Thyroid gland (tissue), 4 donors: ENCODE measurements around the gene ENKD1. TPM values are rescaled to one million over a fixed set of nuclear protein-coding genes. Genes with fewer than 3 reads are reported as not detected.

ENCODE experiments used
- DNase-seq, 2 donors: peaks; one replicate each; pipeline ENCODE4 v3.0.0-alpha.2; 2019
- H3K27ac ChIP-seq, 3 donors: fragments of 200-600 bp; sonication (generic); 1 replicate in 2 of 3; 2 replicates in 1 of 3; pipeline ENCODE4 v1.5.1; 2016 to 2019; ENCODE audit warnings: mild to moderate bottlenecking in 1 of 3, moderate library complexity in 1 of 3
- H3K27me3 ChIP-seq: fragments of 200-600 bp; sonication (generic); one replicate; pipeline ENCODE4 v1.5.1; 2019
- H3K36me3 ChIP-seq, 2 donors: fragments of 200-600 bp; sonication (generic); one replicate each; pipeline ENCODE4 v1.5.1; 2016 to 2019
- H3K4me1 ChIP-seq, 2 donors: fragments of 200-600 bp; sonication (generic); one replicate each; pipeline ENCODE4 v1.5.1; 2017 to 2019
- H3K4me3 ChIP-seq, 3 donors: fragments of 200-600 bp; sonication (generic); replicated peaks in 1 of 3; 1 replicate in 2 of 3; 2 replicates in 1 of 3; pipeline ENCODE4 v1.5.1; 2016; ENCODE audit warnings: mild to moderate bottlenecking in 1 of 3
- H3K9me3 ChIP-seq: fragments of 200-600 bp; sonication (generic); one replicate; pipeline ENCODE4 v1.5.1; 2017
- POLR2A ChIP-seq, 2 donors: fragments of 450-650 bp; IDR thresholded peaks; one replicate each; pipeline ENCODE4 v1.6.1; 2017; ENCODE audit warnings: antibody characterized with exemption in 2 of 2, mild to moderate bottlenecking in 2 of 2, moderate library complexity in 1 of 2
- WGBS, 2 donors: methylation state at CpG; one replicate each; pipeline ENCODE4 v1.1.5; 2017; 5-methylcytosine and 5-hydroxymethylcytosine counted together
- intact Hi-C: fragments of 100-400 bp; cut with DNase I; formaldehyde crosslinking; loops from one replicate; pipeline ENCODE4 v1.15.1; 2023
- total RNA-seq, 4 donors: library from RNA; depleted of rRNA; stranded (reverse); fragments of >200 nt; gene quantifications; one replicate each; pipeline ENCODE4 v1.2.3, GENCODE V29; 2016
- TF ChIP-seq, protein P1 (sequence below), 6 experiments: fragments of 200-600 bp in 3 of 6; fragments of 450-650 bp in 3 of 6; sonication (generic) in 3 of 6; IDR thresholded peaks; one replicate each; pipeline ENCODE4 v1.5.1; 2016 to 2019; ENCODE audit warnings: antibody characterized with exemption in 6 of 6, mild to moderate bottlenecking in 2 of 6, inconsistent platforms in 1 of 6, moderate library complexity in 1 of 6

ENKD1 gene
- total RNA-seq, 4 donors from 2014 or later, result 14.2 to 33.2 (median 21.9) TPM

GRCh38 chr16:67637625-67638024 is 28.9 kb downstream of the ENKD1 start:
- WGBS, 2 donors, result 85 to 87% methylated on average over 12 of the region's 12 CpGs
- peaks cover 31 to 33% of the 10 kb centered on the region in 2 donors for H3K36me3 ChIP-seq
- no peak for DNase-seq
- H3K9me3 ChIP-seq, result no peaks in the 10 kb centered on the region
- no peak overlapping the region for H3K27ac ChIP-seq
- H3K4me3 ChIP-seq, result no peak overlapping the region
- intact Hi-C loops, result no loop called here
- H3K27me3 ChIP-seq, result no peaks in the 10 kb centered on the region
- no peak for TF ChIP-seq POLR2A (IDR thresholded peaks at IDR 0.05)
- TF ChIP-seq, protein P1, sequence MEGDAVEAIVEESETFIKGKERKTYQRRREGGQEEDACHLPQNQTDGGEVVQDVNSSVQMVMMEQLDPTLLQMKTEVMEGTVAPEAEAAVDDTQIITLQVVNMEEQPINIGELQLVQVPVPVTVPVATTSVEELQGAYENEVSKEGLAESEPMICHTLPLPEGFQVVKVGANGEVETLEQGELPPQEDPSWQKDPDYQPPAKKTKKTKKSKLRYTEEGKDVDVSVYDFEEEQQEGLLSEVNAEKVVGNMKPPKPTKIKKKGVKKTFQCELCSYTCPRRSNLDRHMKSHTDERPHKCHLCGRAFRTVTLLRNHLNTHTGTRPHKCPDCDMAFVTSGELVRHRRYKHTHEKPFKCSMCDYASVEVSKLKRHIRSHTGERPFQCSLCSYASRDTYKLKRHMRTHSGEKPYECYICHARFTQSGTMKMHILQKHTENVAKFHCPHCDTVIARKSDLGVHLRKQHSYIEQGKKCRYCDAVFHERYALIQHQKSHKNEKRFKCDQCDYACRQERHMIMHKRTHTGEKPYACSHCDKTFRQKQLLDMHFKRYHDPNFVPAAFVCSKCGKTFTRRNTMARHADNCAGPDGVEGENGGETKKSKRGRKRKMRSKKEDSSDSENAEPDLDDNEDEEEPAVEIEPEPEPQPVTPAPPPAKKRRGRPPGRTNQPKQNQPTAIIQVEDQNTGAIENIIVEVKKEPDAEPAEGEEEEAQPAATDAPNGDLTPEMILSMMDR (IDR thresholded peaks at IDR 0.05), result no peak
- peaks cover 17 to 32% of the 10 kb centered on the region in 2 donors for H3K4me1 ChIP-seq

DNA sequence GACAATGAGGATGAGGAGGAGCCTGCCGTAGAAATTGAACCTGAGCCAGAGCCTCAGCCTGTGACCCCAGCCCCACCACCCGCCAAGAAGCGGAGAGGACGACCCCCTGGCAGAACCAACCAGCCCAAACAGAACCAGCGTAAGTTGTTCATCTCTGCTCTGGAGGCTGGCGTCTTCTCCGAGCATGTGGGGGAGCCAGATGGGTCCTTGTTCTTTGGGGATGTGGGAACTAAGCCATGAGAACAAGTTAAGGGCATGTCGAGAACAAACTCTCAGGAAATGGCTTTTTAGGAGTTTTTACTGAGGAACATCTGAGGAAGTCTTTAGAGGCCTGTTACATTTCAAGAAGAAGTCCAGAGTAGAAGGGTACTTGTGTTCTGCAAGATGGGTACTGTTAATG is 29.8 kb downstream of the ENKD1 start:
- H3K27me3 ChIP-seq, result no peaks in the 10 kb centered on the region
- 94% methylated on average over 8 of the region's 8 CpGs for WGBS, 2 donors

DNA sequence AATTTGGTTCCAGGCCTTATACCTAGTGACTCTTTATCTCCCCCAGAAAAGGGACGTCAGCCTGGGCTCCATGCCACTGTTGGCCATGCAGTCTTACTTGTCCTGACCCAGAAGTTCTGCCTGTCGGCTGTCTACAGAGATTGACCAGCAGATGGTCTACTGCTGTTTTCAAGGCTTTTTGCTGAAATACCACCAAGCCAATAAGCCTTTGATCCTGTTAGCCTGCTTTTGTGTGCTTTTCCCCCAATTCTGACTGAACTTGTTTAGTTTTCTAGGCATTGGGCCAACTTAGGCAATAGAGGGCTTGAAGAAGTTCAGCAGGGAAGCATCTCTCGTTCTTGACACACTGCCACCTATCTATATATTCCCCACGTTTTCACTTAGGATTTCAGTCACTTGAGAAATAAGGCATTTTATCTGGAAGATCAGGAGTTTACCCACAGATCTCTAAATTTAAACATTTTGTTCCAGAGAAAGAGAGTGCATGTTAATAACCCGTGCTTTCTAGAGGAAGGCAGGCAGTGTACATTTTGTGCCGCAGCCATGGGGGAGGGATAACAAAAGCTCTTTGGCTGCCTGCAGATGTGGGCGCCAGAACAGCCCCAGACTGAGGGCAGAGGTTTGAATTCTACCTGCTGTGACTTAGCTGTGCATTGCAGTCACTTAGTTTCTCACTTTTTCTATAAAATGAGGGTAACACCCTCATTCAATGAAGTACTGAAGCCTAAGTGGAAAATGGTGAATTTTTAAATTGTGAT is 34.0 kb downstream of the ENKD1 start:
- H3K4me3 ChIP-seq, result no peak overlapping the region
- H3K27me3 ChIP-seq, result no peaks in the 10 kb centered on the region
- intact Hi-C loops, result no loop called here
- peaks cover 43 to 53% of the 10 kb centered on the region in 2 donors for H3K36me3 ChIP-seq
- 41 to 48% methylated on average over 7 of the region's 7 CpGs for WGBS, 2 donors
- H3K9me3 ChIP-seq, result no peaks in the 10 kb centered on the region
- DNase-seq, result peak; percentile 26 to 28
- H3K4me1 ChIP-seq, result peaks cover 0 to 5% of the 10 kb centered on the region in 2 donors
- no peak overlapping the region for H3K27ac ChIP-seq
- TF ChIP-seq, protein P1 (IDR thresholded peaks at IDR 0.05), result no peak
- TF ChIP-seq POLR2A (IDR thresholded peaks at IDR 0.05), result no peak

More for the DNA sequence above, 29.8 kb downstream of the ENKD1 start:
- DNase-seq, result no peak
- no peak overlapping the region for H3K27ac ChIP-seq
- peaks cover 13 to 28% of the 10 kb centered on the region in 2 donors for H3K4me1 ChIP-seq
- H3K4me3 ChIP-seq, result no peak overlapping the region
- intact Hi-C loops, result no loop called here
- H3K9me3 ChIP-seq, result no peaks in the 10 kb centered on the region
- TF ChIP-seq POLR2A (IDR thresholded peaks at IDR 0.05), result no peak
- TF ChIP-seq, protein P1 (IDR thresholded peaks at IDR 0.05), result no peak
- H3K36me3 ChIP-seq, result peaks cover 31 to 33% of the 10 kb centered on the region in 2 donors

DNA sequence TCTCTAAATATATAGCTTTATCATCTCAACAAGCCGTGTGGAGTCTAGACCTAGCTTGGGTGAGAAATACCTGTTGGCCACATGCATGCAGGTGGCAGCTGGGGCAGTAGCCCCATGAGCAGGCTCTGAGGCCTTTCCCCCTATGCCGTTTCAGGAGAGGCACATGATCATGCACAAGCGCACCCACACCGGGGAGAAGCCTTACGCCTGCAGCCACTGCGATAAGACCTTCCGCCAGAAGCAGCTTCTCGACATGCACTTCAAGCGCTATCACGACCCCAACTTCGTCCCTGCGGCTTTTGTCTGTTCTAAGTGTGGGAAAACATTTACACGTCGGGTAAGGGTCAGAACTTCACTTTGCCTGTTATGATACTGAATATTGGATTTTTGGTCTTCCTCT is 38.3 kb downstream of the ENKD1 start:
- intact Hi-C loops, result no loop called here
- TF ChIP-seq, protein P1 (IDR thresholded peaks at IDR 0.05), result no peak
- TF ChIP-seq POLR2A (IDR thresholded peaks at IDR 0.05), result no peak
- Histone ChIP-seq H3K27me3 (no peaks in the 10 kb centered on the region), H3K4me3 (no peak overlapping the region), H3K36me3 (peaks cover 37 to 50% of the 10 kb centered on the region in 2 donors), H3K9me3 (no peaks in the 10 kb centered on the region), H3K27ac (no peak overlapping the region), H3K4me1 (peaks cover 0 to 5% of the 10 kb centered on the region in 2 donors)
- 95 to 96% methylated on average over 14 of the region's 14 CpGs for whole genome bisulfite sequencing, 2 donors
- no peak for DNase-seq

DNA sequence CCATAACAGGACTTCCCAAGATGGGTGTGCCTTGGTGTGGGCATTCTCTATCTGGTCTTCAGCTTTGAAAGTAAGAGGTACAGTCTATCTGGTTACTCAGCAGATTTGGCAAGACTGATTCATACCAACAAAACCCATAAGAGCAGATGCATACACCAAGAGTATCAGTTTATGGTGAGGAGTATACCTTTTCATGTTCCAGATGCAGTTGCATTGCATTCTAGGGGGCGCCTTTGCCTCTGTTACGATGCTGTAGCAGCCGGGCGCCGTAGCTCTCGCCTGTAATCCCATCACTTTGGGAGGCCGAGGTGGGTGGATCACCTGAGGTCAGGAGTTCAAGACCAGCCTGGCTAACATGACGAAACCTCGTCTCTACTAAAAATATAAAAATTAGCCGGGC is 52.7 kb downstream of the ENKD1 start:
- TF ChIP-seq, protein P1 (IDR thresholded peaks at IDR 0.05), result no peak
- no peak for TF ChIP-seq POLR2A (IDR thresholded peaks at IDR 0.05)
- H3K36me3 ChIP-seq, result peaks cover 14 to 39% of the 10 kb centered on the region in 2 donors
- H3K27me3 ChIP-seq, result no peaks in the 10 kb centered on the region
- no peak overlapping the region for H3K27ac ChIP-seq
- H3K4me1 ChIP-seq, result no peaks in the 10 kb centered on the region
- intact Hi-C loops, result no loop called here
- WGBS, 2 donors, result 96 to 97% methylated on average over 10 of the region's 10 CpGs
- H3K4me3 ChIP-seq, result no peak overlapping the region
- H3K9me3 ChIP-seq, result no peaks in the 10 kb centered on the region
- DNase-seq, result no peak
